Lower leg skin (tissue), 4 donors: ENCODE results near the gene RPP14. TPM values are rescaled to one million over a fixed set of nuclear protein-coding genes. Genes with fewer than 3 reads are reported as not detected.

Experiments used
- DNase-seq, 2 donors: peaks; one replicate each; pipeline ENCODE4 v3.0.0-alpha.2; 2019; ENCODE audit warnings: low spot score in 2 of 2
- H3K4me3 ChIP-seq: fragments of 200-600 bp; sonication (generic); 2 replicates; pipeline ENCODE4 v1.5.1; 2017; ENCODE audit warnings: mild to moderate bottlenecking, low read depth; ENCODE audit not compliant: poor library complexity, severe bottlenecking
- CTCF ChIP-seq, 3 donors: fragments of 450-650 bp; IDR thresholded peaks; one replicate each; pipeline ENCODE4 v1.5.1; 2016; ENCODE audit warnings: antibody characterized with exemption in 3 of 3, mild to moderate bottlenecking in 3 of 3, moderate library complexity in 2 of 3
- POLR2A ChIP-seq, 2 donors: fragments of 450-650 bp; IDR thresholded peaks; one replicate each; pipeline ENCODE4 v1.6.1; 2016 to 2017; ENCODE audit warnings: antibody characterized with exemption in 2 of 2, mild to moderate bottlenecking in 1 of 2, moderate library complexity in 1 of 2
- WGBS, 2 donors: methylation state at CpG; one replicate each; pipeline ENCODE4 v1.1.5; 2018; 5-methylcytosine and 5-hydroxymethylcytosine counted together
- intact Hi-C: fragments of 100-400 bp; cut with DNase I; formaldehyde crosslinking; loops from one replicate; pipeline ENCODE4 v1.15.0; 2023; ENCODE audit warnings: low total_unique reads
- total RNA-seq, 4 donors: library from RNA; depleted of rRNA; stranded (reverse); fragments of >200 nt; gene quantifications; one replicate each; pipeline ENCODE4 v1.1.0, GENCODE V29; 2016

RPP14 gene
- total RNA-seq, 4 donors from 2014 or later, result 8.2 to 16.7 (median 9.5) TPM

GRCh38 chr3:58323529-58324390, 17.7 kb downstream of the RPP14 start:
- no peak overlapping the region for H3K4me3 ChIP-seq
- TF ChIP-seq CTCF (IDR thresholded peaks at IDR 0.05) (no peak), POLR2A (IDR thresholded peaks at IDR 0.05) (no peak)
- intact Hi-C loops, result loop anchor here (10.0 kb wide), 1 partner anchor 211 kb away; the partner anchor contains the start of gene ACOX2
- DNase-seq, result no peak
- 81 to 85% methylated on average over 3 of the region's 3 CpGs for WGBS, 2 donors

- WGBS, 2 donors, result 44 to 51% methylated on average over 7 of the region's 7 CpGs
- intact Hi-C loops, result loop anchor here (10.0 kb wide), 1 partner anchor 210 kb away; the partner anchor contains the start of gene ACOX2
- TF ChIP-seq CTCF (IDR thresholded peaks at IDR 0.05) (no peak), POLR2A (IDR thresholded peaks at IDR 0.05) (no peak)
- no peak for DNase-seq
- H3K4me3 ChIP-seq, result no peak overlapping the region
Observed at GRCh38 chr3:58324391-58325390, 18.6 kb downstream of the RPP14 start.

GRCh38 chr3:58325525-58325992, 19.5 kb downstream of the RPP14 start:
- intact Hi-C loops, result loop anchor here (10.0 kb wide), 1 partner anchor 209 kb away; the partner anchor contains the start of gene ACOX2
- WGBS, 2 donors, result 52 to 69% methylated on average over 2 of the region's 2 CpGs
- TF ChIP-seq CTCF (IDR thresholded peaks at IDR 0.05) (no peak), POLR2A (IDR thresholded peaks at IDR 0.05) (no peak)
- no peak overlapping the region for H3K4me3 ChIP-seq
- DNase-seq, result no peak

- no peak for TF ChIP-seq POLR2A (IDR thresholded peaks at IDR 0.05)
- no peak for TF ChIP-seq CTCF (IDR thresholded peaks at IDR 0.05)
- intact Hi-C loops, result loop anchor here (10.0 kb wide), 1 partner anchor 208 kb away; the partner anchor contains the start of gene ACOX2
- no peak for DNase-seq
- no peak overlapping the region for H3K4me3 ChIP-seq
- WGBS, 2 donors, result 95 to 96% methylated on average over 8 of the region's 8 CpGs
Observed at GRCh38 chr3:58326267-58326900, 20.3 kb downstream of the RPP14 start.
